HG03066 (cell line): Measurements from ENCODE around the gene COPS2.
"Not testable (repeated sequence)": the region's sequence is repeated elsewhere in the genome, so short reads cannot be mapped to it uniquely, and the experiment has no call there.

Experiments
- ATAC-seq: cut with Tn5 transposase; IDR thresholded peaks from one replicate; pipeline ENCODE4 v1.9.1; 2021; ENCODE audit warnings: low read depth; ENCODE audit not compliant: unreplicated experiment

Gene COPS2

GRCh38 chr15:49155110-49155833 lies at the start of gene COPS2:
Gene COPS2, minus strand, starts transcription at chr15:49155599. Its CDS starts 21 bp downstream, at chr15:49155578.
- ATAC-seq = peak; percentile 87

GRCh38 chr15:49200347-49200746 lies 44.9 kb upstream of the COPS2 start:
- no peak for ATAC-seq

GRCh38 chr15:49199666-49200065 lies 44.3 kb upstream of the COPS2 start:
- ATAC-seq = no peak

- no peak for ATAC-seq
These were observed 41.5 kb upstream of the COPS2 start for GRCh38 chr15:49196856-49197255.

GRCh38 chr15:49191892-49192291 lies 36.5 kb upstream of the COPS2 start:
- ATAC-seq = no peak

- ATAC-seq = no peak
These were observed 35.2 kb upstream of the COPS2 start for GRCh38 chr15:49190586-49190985.

- no peak for ATAC-seq
These were observed 34.2 kb upstream of the COPS2 start for GRCh38 chr15:49189631-49190030.

GRCh38 chr15:49188933-49189332 lies 33.5 kb upstream of the COPS2 start:
- no peak for ATAC-seq

GRCh38 chr15:49187549-49188245 lies 32.3 kb upstream of the COPS2 start:
- ATAC-seq = no peak

GRCh38 chr15:49185473-49185872 lies 30.1 kb upstream of the COPS2 start:
- peak; percentile 72 for ATAC-seq

GRCh38 chr15:49183741-49184140 lies 28.3 kb upstream of the COPS2 start:
- not testable (repeated sequence) for ATAC-seq

GRCh38 chr15:49182128-49182527 lies 26.7 kb upstream of the COPS2 start:
- ATAC-seq = no peak

- ATAC-seq = no peak
These were observed 24.2 kb upstream of the COPS2 start for GRCh38 chr15:49179433-49180190.

- no peak for ATAC-seq
These were observed 23.1 kb upstream of the COPS2 start for GRCh38 chr15:49178497-49178896.

- ATAC-seq = not testable (repeated sequence)
These were observed 20.4 kb upstream of the COPS2 start for GRCh38 chr15:49175582-49176397.

GRCh38 chr15:49174902-49175301 lies 19.5 kb upstream of the COPS2 start:
- ATAC-seq = no peak

GRCh38 chr15:49171790-49172189 lies 16.4 kb upstream of the COPS2 start:
- ATAC-seq = no peak

- ATAC-seq = peak; percentile 94
These were observed 14.6 kb upstream of the COPS2 start, which contains the start of gene GALK2 for GRCh38 chr15:49169880-49170597. Gene GALK2, plus strand, starts transcription at chr15:49170247. Its CDS starts 76 bp downstream, at chr15:49170323.

- ATAC-seq = no peak
These were observed 12.6 kb upstream of the COPS2 start for GRCh38 chr15:49168016-49168415.

GRCh38 chr15:49164865-49165264 lies 9.5 kb upstream of the COPS2 start:
- no peak for ATAC-seq
